HepG2 (cell line): Measurements from ENCODE around the gene FOXS1. TPM values are rescaled to one million over a fixed set of nuclear protein-coding genes. Genes with fewer than 3 reads are reported as not detected.

Experiments used
- ADNP ChIP-seq: sonication (generic); formaldehyde crosslinking; IDR thresholded peaks from 2 replicates; pipeline ENCODE4 v1.4.0; 2020; ENCODE audit warnings: missing genetic modification reagents
- ATF5 ChIP-seq: sonication (generic); formaldehyde crosslinking; IDR thresholded peaks from 2 replicates; pipeline ENCODE4 v1.4.0; 2020; ENCODE audit warnings: mild to moderate bottlenecking, low read depth, missing genetic modification reagents
- HDAC1 ChIP-seq: sonication (generic); formaldehyde crosslinking; IDR thresholded peaks from 2 replicates; pipeline ENCODE4 v1.5.1; 2020; ENCODE audit warnings: mild to moderate bottlenecking, missing genetic modification reagents
- HES4 ChIP-seq: sonication (generic); formaldehyde crosslinking; IDR thresholded peaks from 2 replicates; pipeline ENCODE4 v1.9.0; 2021; ENCODE audit warnings: mild to moderate bottlenecking, missing genetic modification reagents, borderline replicate concordance
- HNRNPLL ChIP-seq: fragments of 200-400 bp; formaldehyde crosslinking; IDR thresholded peaks from 2 replicates; pipeline ENCODE4 v1.6.1; 2017; ENCODE audit warnings: mild to moderate bottlenecking, low read depth, low read length; ENCODE audit not compliant: poor library complexity, severe bottlenecking
- JARID2 ChIP-seq: sonication (generic); formaldehyde crosslinking; IDR thresholded peaks from 2 replicates; pipeline ENCODE4 v1.8.1; 2023; ENCODE audit warnings: missing genetic modification reagents, inconsistent platforms; ENCODE audit not compliant: insufficient replicate concordance
- KDM4B ChIP-seq: sonication (generic); formaldehyde crosslinking; IDR thresholded peaks from 2 replicates; pipeline ENCODE4 v1.4.0; 2020; ENCODE audit warnings: missing genetic modification reagents
- MTA1 ChIP-seq: sonication (generic); formaldehyde crosslinking; IDR thresholded peaks from 2 replicates; pipeline ENCODE4 v1.4.0; 2020; ENCODE audit warnings: missing genetic modification reagents, mild to moderate bottlenecking, borderline replicate concordance
- MXD3 ChIP-seq: IDR thresholded peaks from 2 replicates; pipeline ENCODE4 v1.6.1; 2016; ENCODE audit warnings: mild to moderate bottlenecking, missing biosample characterization, missing genetic modification reagents
- POLR2G ChIP-seq: fragments of 200-400 bp; formaldehyde crosslinking; IDR thresholded peaks from 2 replicates; pipeline ENCODE4 v1.6.1; 2018; ENCODE audit warnings: mild to moderate bottlenecking, low read depth, low read length, moderate library complexity
- SIN3B ChIP-seq: fragments of 150-350 bp; IDR thresholded peaks from 2 replicates; pipeline ENCODE4 v1.6.1; 2014; ENCODE audit warnings: low read length
- SNAI1 ChIP-seq: sonication (generic); formaldehyde crosslinking; IDR thresholded peaks from 2 replicates; pipeline ENCODE4 v1.5.0; 2020; ENCODE audit warnings: mild to moderate bottlenecking, missing genetic modification reagents, borderline replicate concordance
- SP2 ChIP-seq: sonication (generic); formaldehyde crosslinking; IDR thresholded peaks from 2 replicates; pipeline ENCODE4 v1.5.1; 2020; ENCODE audit warnings: mild to moderate bottlenecking, missing genetic modification reagents
- SP4 ChIP-seq: sonication (generic); formaldehyde crosslinking; IDR thresholded peaks from 2 replicates; pipeline ENCODE4 v1.8.1; 2023; ENCODE audit warnings: mild to moderate bottlenecking, missing genetic modification reagents
- TEF ChIP-seq: sonication (generic); formaldehyde crosslinking; IDR thresholded peaks from 2 replicates; pipeline ENCODE4 v1.5.0; 2020; ENCODE audit warnings: missing genetic modification reagents
- ZBTB1 ChIP-seq: sonication (generic); formaldehyde crosslinking; IDR thresholded peaks from 2 replicates; pipeline ENCODE4 v1.4.0; 2020; ENCODE audit warnings: missing genetic modification reagents, borderline replicate concordance
- ZNF142 ChIP-seq: sonication (generic); formaldehyde crosslinking; IDR thresholded peaks from 2 replicates; pipeline ENCODE4 v1.4.0; 2020; ENCODE audit warnings: missing genetic modification reagents
- ZNF180 ChIP-seq: sonication (generic); formaldehyde crosslinking; IDR thresholded peaks from 2 replicates; pipeline ENCODE4 v1.4.0; 2020; ENCODE audit warnings: low read depth, missing genetic modification reagents, borderline replicate concordance
- ZNF343 ChIP-seq: sonication (generic); formaldehyde crosslinking; IDR thresholded peaks from 2 replicates; pipeline ENCODE4 v1.4.0; 2020; ENCODE audit warnings: mild to moderate bottlenecking, missing genetic modification reagents
- ZNF552 ChIP-seq: sonication (generic); formaldehyde crosslinking; IDR thresholded peaks from 2 replicates; pipeline ENCODE4 v1.9.0; 2022; ENCODE audit warnings: missing genetic modification reagents, mild to moderate bottlenecking, borderline replicate concordance
- ZNF557 ChIP-seq: sonication (generic); formaldehyde crosslinking; IDR thresholded peaks from 2 replicates; pipeline ENCODE4 v1.4.0; 2020; ENCODE audit warnings: missing genetic modification reagents
- ZNF572 ChIP-seq: sonication (generic); formaldehyde crosslinking; IDR thresholded peaks from 2 replicates; pipeline ENCODE4 v1.5.1; 2020; ENCODE audit warnings: mild to moderate bottlenecking, missing genetic modification reagents
- ZSCAN22 ChIP-seq: sonication (generic); formaldehyde crosslinking; IDR thresholded peaks from 2 replicates; pipeline ENCODE4 v1.4.0; 2020; ENCODE audit warnings: mild to moderate bottlenecking, missing genetic modification reagents
- polyA plus RNA-seq, 8 experiments: library from polyadenylated mRNA; depleted of rRNA in 3 of 8; stranded (reverse) in 7 of 8; unstranded in 1 of 8; fragments of >200 nt; fragmentation: Illumina TruSeq in 4 of 8; extraction: Trizol in 4 of 8; gene quantifications; 2 replicates each; pipeline versions ENCODE4 v1.2.1 to v1.2.3, GENCODE V29; 2011 to 2016; ENCODE audit warnings: low read depth in 4 of 8, missing spikeins in 1 of 8, mixed read lengths in 1 of 8; ENCODE audit not compliant: insufficient read depth in 1 of 8
- total RNA-seq, 5 experiments: library from RNA; depleted of rRNA; stranded (reverse); fragments of >200 nt; fragmentation: Illumina TruSeq; extraction: Trizol; gene quantifications; 2 replicates each; pipeline ENCODE4 v1.2.3, GENCODE V29; 2016; ENCODE audit warnings: low read depth in 1 of 5

The FOXS1 gene
- total and polyA plus RNA-seq, 2 of the 13 experiments (the other 11 are each of a cell fraction or from before 2014, with no cell fraction given): not detected

GRCh38 chr20:31822421-31823330 is 22.7 kb downstream of the FOXS1 start (continued):
- no peak for TF ChIP-seq KDM4B (CRISPR knock-in tag)
- TF ChIP-seq JARID2 (CRISPR knock-in tag): no peak
- no peak for TF ChIP-seq SNAI1 (CRISPR knock-in tag)
- TF ChIP-seq ZNF552 (CRISPR knock-in tag): no peak
- TF ChIP-seq HDAC1: no peak
- peak; percentile 64; the same call in 1 of the 2 replicates for TF ChIP-seq SP4 (CRISPR knock-in tag)
- no peak for TF ChIP-seq MTA1 (CRISPR knock-in tag)
- TF ChIP-seq SP2 (CRISPR knock-in tag): no peak
- TF ChIP-seq ZNF572: no peak
- no peak for TF ChIP-seq ZNF343 (CRISPR knock-in tag)
- no peak for TF ChIP-seq MXD3
- TF ChIP-seq SIN3B: no peak
- TF ChIP-seq TEF: no peak
- no peak for TF ChIP-seq HES4 (CRISPR knock-in tag)
- no peak for TF ChIP-seq POLR2G
- TF ChIP-seq HNRNPLL: peak; percentile 53
- no peak for TF ChIP-seq ZNF180 (CRISPR knock-in tag)
- TF ChIP-seq ZSCAN22 (CRISPR knock-in tag): no peak
- TF ChIP-seq ZNF142: no peak; the same call in 1 of the 2 replicates
- no peak for TF ChIP-seq ZBTB1 (CRISPR knock-in tag)
- TF ChIP-seq ADNP (CRISPR knock-in tag): no peak
- TF ChIP-seq ATF5: no peak
- TF ChIP-seq ZNF557 (CRISPR knock-in tag): no peak
